GM12864 (cell line): Measurements from ENCODE around the gene MYH2.

Experiments
- DNase-seq: peaks from one replicate; pipeline ENCODE4 v3.0.0-alpha.2; 2011; ENCODE audit warnings: low read depth
- H3K4me3 ChIP-seq: 2 replicates; pipeline ENCODE4 v1.5.1; 2011; ENCODE audit warnings: mild to moderate bottlenecking, low read depth, low read length, control low read depth
- CTCF ChIP-seq: IDR thresholded peaks from 2 replicates; pipeline ENCODE4 v1.5.1; 2011; ENCODE audit warnings: low read depth, mild to moderate bottlenecking, moderate library complexity, low read length, control low read depth, inconsistent platforms; ENCODE audit errors: missing control alignments

Gene MYH2

GRCh38 chr17:10532026-10532425 lies 17.4 kb downstream of the MYH2 start:
- no peak for DNase-seq
- TF ChIP-seq CTCF, result no peak
- H3K4me3 ChIP-seq, result no peak overlapping the region

GRCh38 chr17:10527419-10527818 lies 22.0 kb downstream of the MYH2 start:
- TF ChIP-seq CTCF, result no peak
- H3K4me3 ChIP-seq, result no peak overlapping the region
- no peak for DNase-seq

- DNase-seq, result no peak
- H3K4me3 ChIP-seq, result no peak overlapping the region
- TF ChIP-seq CTCF, result no peak
Observed at GRCh38 chr17:10526517-10526916, 22.9 kb downstream of the MYH2 start.

- DNase-seq, result no peak
- H3K4me3 ChIP-seq, result no peak overlapping the region
- no peak for TF ChIP-seq CTCF
Observed at GRCh38 chr17:10523064-10523463, 26.4 kb downstream of the MYH2 start.

- TF ChIP-seq CTCF, result no peak
- no peak overlapping the region for H3K4me3 ChIP-seq
- no peak for DNase-seq
Observed at GRCh38 chr17:10521949-10522348, 27.5 kb downstream of the MYH2 start.

- TF ChIP-seq CTCF, result no peak
- no peak for DNase-seq
- H3K4me3 ChIP-seq, result no peak within 1 kb of the TSS
Observed at GRCh38 chr17:10518271-10519037, 31.0 kb downstream of the MYH2 start, which contains the start of gene MYH1. Gene MYH1, minus strand, starts transcription at chr17:10518542. Its CDS starts 1,900 bp downstream, at chr17:10516642.

- no peak for DNase-seq
- H3K4me3 ChIP-seq, result no peak overlapping the region
- no peak for TF ChIP-seq CTCF
Observed at GRCh38 chr17:10516638-10517037, 32.8 kb downstream of the MYH2 start.
